Fibroblast of skin of abdomen (primary cell): ENCODE data around the gene SLC35A1. TPM values are rescaled to one million over a fixed set of nuclear protein-coding genes. Genes with fewer than 3 reads are reported as not detected.
"Not testable (repeated sequence)": the region's sequence is repeated elsewhere in the genome, so short reads cannot be mapped to it uniquely, and the experiment has no call there.

Experiments used
- DNase-seq: peaks from one replicate; pipeline ENCODE4 v3.0.0-alpha.2; 2013
- polyA plus RNA-seq, 2 experiments: library from polyadenylated mRNA; unstranded; fragments of 120-200 nt; gene quantifications; one replicate each; pipeline ENCODE4 v1.2.1, GENCODE V29; 2013; ENCODE audit not compliant: insufficient read length in 2 of 2

SLC35A1 gene, protein sequence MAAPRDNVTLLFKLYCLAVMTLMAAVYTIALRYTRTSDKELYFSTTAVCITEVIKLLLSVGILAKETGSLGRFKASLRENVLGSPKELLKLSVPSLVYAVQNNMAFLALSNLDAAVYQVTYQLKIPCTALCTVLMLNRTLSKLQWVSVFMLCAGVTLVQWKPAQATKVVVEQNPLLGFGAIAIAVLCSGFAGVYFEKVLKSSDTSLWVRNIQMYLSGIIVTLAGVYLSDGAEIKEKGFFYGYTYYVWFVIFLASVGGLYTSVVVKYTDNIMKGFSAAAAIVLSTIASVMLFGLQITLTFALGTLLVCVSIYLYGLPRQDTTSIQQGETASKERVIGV
- 17.5 TPM for polyA plus RNA-seq (2013, experiment 1 of 2; ENCODE audit: insufficient read length)
- polyA plus RNA-seq (2013, experiment 2 of 2; ENCODE audit: insufficient read length): 17.9 TPM

DNA sequence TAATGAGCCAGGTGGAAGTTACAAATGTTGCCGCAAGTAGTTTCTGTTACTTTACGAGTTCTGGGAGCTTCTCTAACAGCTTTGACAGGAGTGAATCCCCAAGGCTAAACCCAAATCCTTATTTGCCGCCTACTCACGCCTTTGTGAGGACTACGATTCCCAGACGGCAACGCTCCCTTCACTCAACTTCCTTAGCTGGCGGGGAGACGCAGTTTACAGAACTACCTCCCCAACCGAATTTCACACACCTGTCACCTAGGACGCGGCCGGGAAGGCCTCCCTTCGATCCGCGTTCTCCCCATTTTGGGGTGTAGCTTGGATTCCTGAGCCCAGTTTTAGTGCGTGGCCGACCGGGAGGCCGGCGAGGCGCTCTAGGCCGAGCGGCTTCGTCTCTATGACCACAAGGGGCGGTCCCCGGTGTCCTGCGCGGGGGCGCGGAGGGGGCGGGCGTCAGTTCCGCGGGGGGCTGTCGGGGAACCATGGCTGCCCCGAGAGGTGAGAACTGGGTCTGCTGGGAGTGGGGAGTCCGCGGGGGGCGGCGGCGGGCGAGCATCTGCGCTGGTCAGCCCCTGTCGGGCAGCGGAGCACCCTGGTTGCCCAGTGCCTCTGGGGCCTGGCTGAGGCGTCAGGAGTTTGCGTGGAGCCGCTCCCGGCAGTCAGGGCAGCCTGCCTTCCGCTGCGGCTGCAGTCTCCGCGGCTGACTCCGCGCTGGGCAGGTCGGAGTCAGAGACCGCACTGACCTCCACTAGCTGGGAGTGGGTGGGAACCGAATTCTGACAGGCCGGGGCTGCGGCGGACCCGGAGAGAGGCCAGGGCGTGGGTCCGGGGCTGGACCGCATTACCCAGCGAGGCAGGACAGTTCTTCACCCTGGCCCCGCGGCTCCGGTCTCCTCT, at the start of gene SLC35A1:
SLC35A1 (plus strand) TSS at position 450 of the 894 bp plus-strand sequence; CDS start at position 480, 30 bp downstream.
- peak; percentile 76 for DNase-seq

DNA sequence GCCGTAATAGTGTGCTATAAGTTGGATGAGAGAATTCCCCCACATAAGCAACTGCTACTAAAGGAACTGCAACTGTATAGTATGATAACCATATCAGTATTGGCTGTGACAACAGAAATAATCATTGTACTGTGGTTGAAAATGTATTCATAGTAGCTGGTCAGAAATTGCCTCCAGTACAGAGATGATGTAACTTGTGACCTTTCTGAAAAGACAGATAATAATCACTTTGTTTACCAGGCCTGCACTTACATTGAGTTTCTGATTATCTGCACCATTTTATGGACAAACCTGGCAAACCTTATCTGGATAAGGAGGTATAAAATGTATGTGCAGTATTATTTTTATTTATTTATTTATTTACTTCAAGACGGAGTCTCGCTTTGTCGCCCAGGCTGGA, 46.0 kb upstream of the SLC35A1 start:
- DNase-seq: no peak

DNA sequence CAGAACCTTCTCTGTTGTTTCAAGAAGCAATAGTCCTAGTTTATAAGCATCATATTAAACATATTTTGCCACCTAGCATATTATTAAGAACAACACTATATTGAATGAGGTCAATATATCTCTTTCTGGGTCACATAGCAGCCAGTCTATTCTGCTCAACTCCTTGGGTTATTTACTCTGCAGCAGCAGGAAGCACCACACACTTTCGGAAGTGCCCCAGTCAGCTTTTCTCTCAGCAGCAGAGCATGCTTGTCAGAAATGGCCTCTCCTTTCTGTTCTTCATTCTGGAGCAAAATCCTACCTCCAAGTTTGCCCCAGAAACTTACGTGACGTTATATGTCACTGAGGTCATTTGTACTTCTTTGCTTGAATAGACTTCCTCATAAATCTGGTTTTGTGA, 42.3 kb upstream of the SLC35A1 start:
- DNase-seq: no peak

DNA sequence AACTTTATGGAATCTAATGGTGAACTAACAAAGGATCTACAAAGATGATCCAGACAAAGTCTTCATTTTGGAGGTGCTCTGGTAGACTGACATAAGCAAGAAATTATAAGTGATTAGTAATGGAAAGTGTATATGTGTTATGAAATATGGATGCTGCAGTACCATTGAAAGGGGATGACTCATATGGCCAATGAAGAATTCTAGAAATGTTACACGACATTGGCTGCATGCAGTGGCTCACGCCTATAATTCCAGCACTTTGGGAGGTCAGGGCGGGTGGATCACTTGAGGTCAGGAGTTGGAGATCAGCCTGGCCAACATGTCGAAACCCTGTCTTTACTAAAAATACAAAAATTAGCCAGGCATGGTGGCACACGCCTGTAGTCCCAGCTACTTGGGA, 41.5 kb upstream of the SLC35A1 start:
- no peak for DNase-seq

DNA sequence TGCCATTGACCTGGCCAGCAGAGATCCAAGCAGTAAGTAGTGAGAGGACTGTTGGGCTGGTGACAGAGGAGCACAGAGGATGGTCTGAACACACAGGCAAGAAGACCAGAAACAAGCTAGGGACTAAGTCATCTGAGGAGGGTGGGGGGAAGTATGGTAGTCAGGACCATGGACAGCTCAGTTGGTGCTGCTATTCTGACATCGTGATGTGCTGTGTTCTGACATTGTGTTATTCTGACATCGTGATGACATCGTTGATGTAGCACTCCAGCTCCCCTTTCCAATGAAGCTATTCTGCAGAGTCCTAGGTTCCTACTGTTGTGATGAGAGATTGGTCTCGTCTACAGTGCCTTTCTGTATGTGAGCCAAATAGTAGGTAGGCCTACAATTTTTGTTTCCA, 36.3 kb upstream of the SLC35A1 start:
- DNase-seq: peak; percentile 64

DNA sequence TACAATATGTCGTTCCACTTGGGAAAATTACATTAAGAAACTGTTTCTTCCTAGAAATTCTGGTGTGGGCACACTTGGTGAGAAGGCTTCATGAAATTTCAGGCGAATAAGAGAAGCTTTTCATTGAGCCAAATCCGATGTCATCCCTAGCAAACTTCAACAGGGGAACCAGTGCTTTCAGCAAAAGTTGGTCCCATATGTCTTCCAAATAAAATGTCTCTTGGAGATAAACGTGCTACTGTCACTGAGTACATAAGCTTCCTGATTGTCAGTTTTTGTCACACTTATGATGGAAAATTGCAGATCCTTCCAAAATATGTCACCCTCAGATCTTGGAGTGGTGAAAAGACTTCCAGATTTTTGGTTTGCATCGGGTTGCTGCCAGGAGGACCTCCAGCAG, 31.1 kb upstream of the SLC35A1 start:
- DNase-seq: no peak

DNA sequence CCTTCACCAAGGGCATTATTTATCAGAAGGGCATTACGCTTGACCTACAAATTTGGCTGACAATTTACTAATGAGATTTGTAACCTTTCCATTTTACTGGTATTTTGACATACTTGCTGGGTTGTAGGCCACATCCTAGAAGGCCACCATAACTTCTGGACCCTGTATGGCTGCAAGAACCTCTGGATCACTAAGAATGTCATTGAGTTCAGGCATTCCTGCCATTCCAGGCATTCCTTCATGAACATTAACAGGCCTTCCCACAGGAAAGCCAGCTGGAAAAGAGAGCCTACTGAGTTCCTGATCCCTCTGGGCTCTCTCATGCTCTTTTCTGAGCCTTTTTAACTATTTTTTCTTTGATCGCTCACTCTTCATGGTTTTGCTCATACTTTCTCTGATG, 28.4 kb upstream of the SLC35A1 start:
- peak; percentile 1 for DNase-seq

DNA sequence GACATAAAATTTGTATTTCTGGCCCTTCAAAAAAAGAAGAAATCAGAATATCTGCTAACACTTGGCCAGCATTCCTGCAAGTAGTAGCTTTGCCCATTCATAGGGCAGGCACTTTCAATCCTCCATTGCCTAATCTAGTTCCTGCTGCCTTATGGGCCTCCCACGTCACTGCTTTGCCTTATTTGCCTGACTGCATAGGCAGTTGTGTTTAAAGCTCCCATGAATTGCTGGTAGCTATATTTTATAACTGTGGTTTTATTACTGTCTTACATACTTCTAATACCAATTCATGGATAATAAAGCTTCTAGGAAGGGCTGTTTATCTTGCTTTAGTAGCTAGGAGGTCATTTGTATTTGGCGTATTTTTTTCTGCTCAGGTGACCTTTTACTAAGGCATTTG, 7.7 kb upstream of the SLC35A1 start:
- no peak for DNase-seq

DNA sequence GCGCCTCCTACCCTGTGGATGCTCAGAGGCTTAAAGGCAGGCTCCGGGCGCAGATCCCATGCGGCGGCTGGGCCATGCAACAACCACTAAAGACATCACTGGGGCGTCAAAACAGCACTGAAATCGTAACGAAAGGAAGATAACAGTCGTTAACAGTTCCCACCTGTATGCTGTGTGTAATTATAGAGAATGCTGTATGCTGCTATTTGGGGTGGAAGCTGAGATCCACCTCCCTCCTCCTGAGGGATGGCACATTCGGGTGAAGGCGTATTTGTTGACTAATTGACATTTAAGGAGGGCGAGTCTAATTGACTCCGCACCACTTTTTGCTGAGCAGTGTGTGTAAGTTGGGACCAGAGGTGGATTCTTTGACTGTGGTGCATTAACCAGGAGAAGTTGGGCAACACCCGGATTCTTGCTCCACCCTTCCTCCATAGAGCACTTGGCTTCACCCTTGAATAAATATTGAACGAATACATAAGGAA, 687 bp downstream of the SLC35A1 start:
- DNase-seq: peak; percentile 54

DNA sequence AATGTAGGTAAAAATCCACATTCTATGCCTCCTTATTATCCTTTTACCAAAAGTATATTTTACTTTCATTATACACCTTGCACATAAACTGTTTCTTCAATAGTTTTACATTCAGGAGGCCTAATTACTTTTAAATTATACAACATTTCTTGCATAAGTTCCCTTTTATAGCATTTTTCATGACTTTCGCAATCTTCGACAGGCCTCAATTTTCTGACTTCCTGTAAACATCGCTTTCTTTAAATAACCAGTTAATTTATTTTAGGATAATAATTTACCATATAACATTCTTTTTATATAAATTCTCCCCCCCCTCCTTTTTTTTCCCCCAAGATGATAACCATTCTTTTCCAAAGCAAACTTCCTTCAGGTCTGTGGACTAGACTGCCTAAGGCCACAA, 9.2 kb downstream of the SLC35A1 start:
- DNase-seq: no peak

DNA sequence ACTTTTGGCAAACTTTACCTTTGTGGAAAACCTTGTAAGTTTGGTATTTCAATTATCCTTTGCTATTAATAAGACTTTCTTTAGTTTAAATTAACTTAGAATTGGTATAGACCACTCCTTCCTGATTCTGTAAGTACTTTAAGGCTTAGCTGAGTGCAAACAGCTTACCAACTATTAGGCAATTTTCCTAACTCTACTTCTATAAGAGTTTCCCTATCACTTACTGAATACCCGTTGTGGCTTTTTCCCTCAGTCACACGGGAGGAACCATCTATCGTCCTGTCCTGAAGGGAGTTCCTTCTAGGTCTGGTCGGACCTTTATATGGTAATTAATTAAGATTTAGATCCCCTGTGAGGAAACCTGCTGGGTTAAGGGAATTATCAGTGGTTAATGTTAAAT, 9.6 kb downstream of the SLC35A1 start:
- DNase-seq: no peak

DNA sequence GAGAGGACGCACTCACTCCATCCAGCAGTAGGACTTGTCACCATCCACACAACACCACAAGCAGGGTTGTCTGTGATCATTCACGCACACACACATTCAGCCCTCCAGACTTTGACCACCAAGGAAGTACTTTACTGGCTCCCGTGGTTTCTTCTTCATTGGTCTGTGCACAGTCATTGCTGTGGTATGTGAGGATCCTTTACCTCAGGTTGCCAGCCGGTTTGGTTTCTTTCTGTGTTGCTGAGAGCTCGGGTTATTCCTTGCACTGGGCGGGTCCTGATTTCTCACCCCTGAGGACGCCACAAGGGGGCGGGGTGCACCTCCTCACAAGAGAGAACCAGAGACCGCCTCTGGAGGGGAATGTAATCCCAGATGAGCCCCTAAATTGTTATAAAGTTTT, 11.2 kb downstream of the SLC35A1 start:
- DNase-seq: peak; percentile 70

DNA sequence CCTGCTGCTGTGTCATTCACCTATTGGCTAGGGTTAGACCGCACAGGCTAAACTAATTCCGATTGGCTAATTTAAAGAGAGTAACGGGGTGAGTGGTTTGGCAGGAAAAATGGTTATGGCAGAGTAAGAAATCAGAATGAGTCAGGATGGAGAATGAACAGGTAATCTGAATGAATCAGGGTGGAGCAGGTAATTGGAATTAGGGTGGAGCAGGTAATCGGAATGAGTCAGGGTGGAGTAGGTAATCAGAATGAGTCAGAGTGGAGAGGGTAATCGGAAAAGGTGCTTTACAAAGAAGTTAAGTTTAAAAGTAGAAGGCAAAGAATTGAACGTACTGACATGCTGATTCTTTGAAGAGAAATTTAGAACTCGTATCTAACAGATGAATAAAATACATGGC, 11.7 kb downstream of the SLC35A1 start:
- DNase-seq: no peak

DNA sequence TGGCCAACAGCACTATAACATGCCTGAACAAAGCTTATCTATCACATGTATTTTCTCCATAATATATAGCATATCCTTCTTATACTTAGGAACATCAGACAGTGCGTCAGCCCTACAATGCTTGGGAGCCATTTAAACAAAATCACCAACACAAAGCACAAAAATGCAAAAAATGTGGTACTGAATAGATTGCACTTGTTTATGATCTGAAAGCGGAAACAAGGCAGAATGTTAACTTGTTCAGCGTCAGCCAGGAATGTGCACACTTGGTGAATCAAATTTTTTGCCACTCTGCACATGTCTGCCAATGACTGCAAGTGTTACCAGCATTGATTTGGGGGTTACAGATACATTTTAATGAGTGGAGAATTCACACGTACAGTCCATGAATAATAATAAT, 14.8 kb downstream of the SLC35A1 start:
- peak; percentile 6 for DNase-seq

DNA sequence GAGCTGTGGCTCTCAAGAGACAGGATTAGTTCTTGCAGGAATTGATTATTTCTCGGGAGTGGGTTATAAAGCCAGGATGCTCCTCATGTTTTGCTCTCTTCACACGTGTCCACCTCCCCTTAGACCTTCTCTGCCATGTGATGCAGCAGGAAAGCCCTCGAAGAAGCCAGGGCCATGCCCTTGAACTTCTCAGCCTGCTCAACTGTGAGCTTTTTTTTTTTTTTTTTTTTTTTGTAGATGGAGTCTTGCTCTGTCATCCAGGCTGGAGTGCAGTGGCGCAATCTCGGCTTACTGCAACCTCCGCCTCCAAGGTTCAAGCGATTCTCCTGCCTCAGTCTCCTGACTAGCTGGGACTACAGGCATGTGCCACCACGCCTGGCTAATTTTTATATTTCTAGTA, 16.6 kb downstream of the SLC35A1 start:
- not testable (repeated sequence) for DNase-seq

DNA sequence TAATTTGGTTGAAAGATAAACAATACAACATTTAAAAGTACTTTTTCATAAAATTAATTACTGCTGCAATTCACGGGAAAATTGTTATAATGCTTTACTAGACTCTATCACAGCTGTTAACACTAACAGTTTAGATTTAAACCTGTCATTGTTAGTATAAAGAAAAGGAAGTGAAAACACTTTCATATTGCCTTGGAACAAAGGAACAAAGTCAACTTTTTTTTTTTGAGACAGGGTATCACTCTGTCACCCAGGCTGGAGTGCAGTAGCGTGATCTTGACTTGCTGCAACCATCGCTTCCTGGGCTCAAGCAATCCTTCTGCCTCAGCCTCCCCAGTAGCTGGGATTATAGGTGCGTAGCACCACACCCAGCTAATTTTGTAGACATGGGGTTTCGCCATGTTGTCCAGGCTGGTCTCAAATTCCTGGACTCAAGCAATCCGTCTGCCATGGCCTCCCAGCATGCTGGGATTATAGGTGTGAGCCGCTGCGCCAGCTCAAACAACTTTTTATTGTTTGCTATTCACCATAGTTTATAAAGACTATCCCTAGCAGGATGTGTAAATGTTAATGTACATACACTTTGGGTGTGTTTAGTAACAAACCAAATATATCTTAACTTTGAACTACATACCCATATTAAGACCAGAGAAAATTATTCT, 22.1 kb downstream of the SLC35A1 start:
- no peak for DNase-seq

DNA sequence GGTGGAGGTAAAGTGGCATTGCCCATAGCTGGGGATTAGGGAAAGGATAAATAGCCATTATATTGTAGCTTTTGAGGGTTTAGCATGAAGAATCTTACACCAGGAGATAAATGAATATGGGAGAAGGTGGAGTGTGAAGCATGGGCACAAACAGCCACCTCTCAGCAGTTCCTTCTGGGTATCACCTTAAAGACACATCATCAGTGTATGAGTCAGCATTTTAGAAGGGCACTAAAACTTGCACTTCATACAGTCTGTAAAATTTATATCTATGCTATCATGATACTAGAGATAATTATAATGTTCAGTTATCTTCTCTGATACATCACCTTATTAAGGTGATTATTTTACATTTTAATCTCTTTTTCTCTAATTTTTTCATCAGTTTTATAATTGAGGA, 25.3 kb downstream of the SLC35A1 start:
- no peak for DNase-seq

DNA sequence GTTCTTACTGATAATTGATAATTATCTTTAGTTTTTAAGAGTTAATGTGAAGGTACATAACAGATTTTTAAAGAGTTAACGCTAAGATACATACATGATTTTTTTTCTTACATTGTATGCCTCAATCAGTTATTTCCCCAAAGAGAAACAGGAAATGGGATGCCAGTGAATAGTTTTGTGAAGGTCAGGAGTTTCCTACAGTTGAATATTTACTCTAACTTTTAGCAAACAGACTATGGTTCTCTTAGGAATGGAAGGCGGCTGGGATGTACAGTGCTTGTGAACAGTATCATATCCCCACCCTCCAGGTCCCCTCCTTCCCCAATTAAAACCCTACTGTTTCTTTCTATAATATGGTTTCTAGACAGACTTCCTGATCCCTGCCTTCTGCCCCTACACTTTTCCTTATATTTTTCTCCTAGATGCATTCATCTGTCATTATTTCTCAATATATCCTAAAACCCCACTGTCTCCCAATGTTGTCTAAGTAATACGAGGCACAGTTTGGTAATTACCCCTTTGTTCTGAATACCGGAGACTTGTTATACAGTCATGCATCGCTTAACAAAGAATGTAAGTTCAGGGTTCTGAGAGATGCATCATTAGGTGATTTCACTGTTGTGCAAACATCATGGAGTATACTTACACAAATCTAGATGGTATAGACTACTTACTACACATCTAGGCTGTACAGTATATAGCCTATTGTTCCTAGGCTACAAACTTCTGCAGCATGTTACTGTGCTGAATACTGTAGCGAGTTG, 29.2 kb downstream of the SLC35A1 start:
- no peak for DNase-seq

DNA sequence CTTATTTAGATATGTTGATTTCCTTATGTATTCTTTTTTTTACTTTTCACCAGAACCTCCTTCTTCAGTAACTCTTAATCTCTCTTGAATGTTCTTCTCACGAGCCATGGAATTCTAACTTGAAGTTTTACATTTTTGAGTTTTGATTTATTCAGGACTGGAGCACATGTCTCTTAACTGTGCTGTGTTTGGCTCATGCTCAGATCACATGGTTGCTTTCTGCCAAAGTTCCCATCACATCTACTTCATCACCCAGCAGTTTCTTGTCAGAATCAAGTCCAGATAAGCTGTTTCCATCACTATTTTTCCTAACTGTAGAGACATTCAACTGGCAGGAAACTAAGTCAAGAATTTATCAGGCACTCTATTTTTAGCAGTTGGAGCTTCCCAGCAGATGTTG, 31.7 kb downstream of the SLC35A1 start:
- DNase-seq: peak; percentile 30

DNA sequence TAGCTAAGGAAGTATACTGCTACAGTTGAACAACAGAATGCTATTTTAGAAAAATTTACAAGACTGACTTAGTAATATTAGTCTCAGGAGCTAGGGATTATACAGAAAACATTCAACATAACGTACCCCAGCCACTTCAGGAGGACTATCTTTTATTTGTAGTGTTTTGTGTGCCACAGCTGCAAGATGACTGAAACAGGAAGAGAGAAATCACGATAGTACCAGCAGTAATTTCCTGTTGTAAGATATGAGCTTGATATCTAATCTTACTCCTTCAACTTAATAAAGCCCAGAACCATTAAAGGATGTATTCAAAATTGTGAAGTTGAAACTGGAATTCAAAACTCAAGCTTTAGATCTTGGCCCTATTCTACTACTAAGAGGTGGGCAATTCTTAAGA, 42.1 kb downstream of the SLC35A1 start:
- DNase-seq: no peak

DNA sequence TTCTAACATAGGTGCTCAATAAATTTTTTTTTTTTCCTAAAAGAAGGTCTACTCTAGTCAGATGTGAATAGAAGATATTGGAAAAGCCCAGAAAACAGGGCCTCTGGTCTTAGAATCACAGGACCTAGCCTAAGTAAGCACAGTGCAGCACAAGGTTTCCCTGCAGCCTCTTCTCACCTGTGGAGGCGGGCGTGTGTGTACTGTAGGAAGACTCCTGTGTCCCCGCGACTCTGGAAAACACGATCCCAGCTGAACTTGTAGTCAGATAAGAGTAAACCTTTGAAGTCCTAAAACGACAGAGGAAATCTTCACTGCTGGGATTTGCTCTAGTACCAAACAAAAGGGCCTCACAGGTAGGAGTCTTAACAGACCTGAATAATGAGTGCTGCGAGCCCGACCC, 45.7 kb downstream of the SLC35A1 start:
- DNase-seq: no peak

DNA sequence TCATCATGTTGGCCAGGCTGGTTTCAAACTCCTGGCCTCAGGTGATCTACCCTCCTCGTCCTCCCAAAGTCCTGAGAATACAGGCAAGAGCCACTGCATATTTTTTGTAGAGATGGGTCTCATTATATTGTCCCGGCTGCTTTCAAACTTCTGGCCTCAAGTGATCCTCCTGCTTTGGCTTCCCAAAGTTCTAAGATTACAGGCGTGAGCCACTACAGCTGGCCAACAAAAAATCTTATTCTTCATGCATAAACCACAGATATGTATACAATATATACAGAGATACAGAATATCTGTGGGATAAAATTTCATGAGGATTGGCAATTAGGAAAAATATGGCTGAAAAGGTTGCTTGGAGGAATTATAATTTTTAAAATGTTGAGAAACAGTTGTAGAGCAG, 49.9 kb downstream of the SLC35A1 start:
- DNase-seq: no peak
